Left cardiac atrium (tissue), 4 donors: ENCODE data around the gene MICAL3. TPM values are rescaled to one million over a fixed set of nuclear protein-coding genes. Genes with fewer than 3 reads are reported as not detected.
"Not testable (repeated sequence)": the region's sequence is repeated elsewhere in the genome, so short reads cannot be mapped to it uniquely, and the experiment has no call there.

ENCODE experiments used
- ATAC-seq, 2 donors: fragments of 200-7000 bp; cut with Tn5 transposase; one replicate each; pipeline ENCODE4 v1.9.1; 2020; ENCODE audit warnings: mild to moderate bottlenecking in 2 of 2, moderate library complexity in 2 of 2
- DNase-seq: peaks from one replicate; pipeline ENCODE4 v3.0.0-alpha.2; 2020
- intact Hi-C, 2 donors: fragments of 100-400 bp; cut with DNase I; formaldehyde crosslinking; loops; one replicate each; pipeline versions ENCODE4 v1.14.1 to v1.15.1; 2022 to 2023
- total RNA-seq, 2 donors: library from RNA; stranded (reverse); fragmentation: NEBNext Ultra II Directional; extraction: Animal tissue kit (Norgen Biotek cat#: 25700); gene quantifications; one replicate each; pipeline ENCODE4 v1.2.1, GENCODE V29; 2021
- donor health status: DM: no; HTN: yes; CAD: no.
- donor health status: DM: no; HTN: yes; CAD: no; lungs with severe emphysema.
- donor health status: DM: yes; HTN: yes; CAD: no.
- donor health status: Dilated cardiomyopathy.

MICAL3 gene
- total RNA-seq, 2 donors from 2014 or later: 54.7 to 80.1 TPM

DNA sequence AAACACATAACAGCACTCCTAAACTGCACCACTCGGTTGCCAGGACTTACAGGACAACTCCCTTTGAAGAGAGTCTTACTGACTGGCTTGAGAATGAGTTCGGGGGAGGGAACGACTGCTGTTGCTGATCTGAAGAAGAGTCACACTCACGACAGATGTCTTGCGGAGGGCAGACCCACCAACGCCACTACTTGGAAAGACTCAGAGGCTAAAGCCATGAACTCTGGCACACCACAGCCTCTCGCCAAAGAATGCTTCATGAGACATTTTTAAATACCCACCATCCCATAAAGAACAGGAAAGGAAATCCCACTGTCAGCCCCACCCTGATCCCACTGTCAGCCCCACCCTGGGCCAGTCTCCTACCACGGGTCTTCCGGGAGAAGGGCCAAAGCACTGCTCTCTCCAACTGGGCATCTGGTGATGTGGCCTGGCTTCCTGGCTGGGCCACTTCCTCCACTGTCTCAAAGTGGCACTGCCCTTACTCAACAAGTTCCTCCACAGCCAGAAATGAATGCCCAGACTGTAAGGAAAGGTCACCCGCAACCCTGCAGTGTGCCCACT, 73.6 kb downstream of the MICAL3 start:
- DNase-seq (peak; percentile 74), ATAC-seq (peak; percentile 75 to 90)
- intact Hi-C loops: no loop called here

DNA sequence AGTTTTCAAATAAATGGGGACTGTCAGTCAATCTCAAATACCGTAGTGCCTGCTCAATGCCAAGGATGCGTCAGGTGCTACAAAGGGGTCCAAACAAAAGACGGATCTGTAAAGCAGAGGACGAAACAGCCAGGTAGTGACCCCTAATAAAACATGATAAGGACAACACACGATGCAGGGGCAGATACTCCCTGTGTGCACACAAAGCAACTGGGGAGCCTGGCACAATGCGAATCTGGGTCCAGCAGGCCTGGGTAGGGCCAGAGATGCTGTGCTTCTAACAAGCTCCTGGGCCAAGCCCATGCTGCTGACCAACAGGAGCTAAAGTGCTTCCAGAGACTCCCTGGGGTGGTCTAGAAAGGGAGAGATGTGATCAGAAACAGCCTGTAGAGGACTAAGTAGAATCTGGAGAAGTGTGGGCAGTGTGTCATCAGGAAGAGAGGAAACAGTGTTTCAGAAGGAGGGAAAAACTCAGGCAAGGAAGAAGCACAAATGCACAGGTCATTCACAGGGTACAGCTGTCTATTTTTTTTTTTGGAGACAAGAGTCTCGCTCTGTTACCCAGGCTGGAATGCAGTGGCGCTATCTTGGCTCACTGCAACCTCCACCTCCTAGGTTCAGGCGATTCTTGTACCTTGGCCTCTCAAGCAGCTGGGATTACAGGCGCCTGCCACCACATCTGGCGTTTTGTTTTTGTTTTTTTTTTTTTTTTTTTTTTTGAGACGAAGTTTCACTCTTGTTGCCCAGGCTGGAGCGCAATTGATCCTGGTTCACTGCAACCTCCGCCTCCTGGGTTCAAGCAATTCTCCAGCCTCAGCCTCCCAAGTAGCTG, 74.5 kb downstream of the MICAL3 start:
- ATAC-seq: no peak
- DNase-seq: no peak
- intact Hi-C loops: loop anchor here in 1 of 2 donors (10.0 kb wide), 1 partner anchor 55 kb away; no protein-coding TSS in a partner anchor

DNA sequence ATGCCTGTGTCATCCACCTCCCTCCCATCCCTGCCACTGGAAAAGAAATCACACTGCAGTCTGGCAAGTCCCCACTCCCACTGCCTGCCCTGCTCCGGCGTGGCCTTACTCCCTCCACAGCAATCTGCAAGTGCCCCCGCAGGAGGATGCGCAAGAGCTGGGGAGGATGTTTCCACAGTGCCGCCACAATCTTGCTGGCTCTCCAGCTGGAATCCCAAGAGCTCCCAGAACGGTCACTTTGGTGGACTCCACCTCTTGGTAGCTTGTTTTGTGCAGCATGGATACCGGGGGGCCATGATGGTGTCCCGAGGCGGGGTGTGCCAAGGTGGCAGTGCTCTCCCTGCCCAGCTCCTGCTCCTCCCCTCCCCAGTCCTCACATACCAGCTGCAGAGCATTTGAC, 76.3 kb downstream of the MICAL3 start:
- intact Hi-C loops: loop anchor here in 1 of 2 donors (10.0 kb wide), 1 partner anchor 57 kb away; no protein-coding TSS in a partner anchor
- ATAC-seq (no peak), DNase-seq (no peak)

DNA sequence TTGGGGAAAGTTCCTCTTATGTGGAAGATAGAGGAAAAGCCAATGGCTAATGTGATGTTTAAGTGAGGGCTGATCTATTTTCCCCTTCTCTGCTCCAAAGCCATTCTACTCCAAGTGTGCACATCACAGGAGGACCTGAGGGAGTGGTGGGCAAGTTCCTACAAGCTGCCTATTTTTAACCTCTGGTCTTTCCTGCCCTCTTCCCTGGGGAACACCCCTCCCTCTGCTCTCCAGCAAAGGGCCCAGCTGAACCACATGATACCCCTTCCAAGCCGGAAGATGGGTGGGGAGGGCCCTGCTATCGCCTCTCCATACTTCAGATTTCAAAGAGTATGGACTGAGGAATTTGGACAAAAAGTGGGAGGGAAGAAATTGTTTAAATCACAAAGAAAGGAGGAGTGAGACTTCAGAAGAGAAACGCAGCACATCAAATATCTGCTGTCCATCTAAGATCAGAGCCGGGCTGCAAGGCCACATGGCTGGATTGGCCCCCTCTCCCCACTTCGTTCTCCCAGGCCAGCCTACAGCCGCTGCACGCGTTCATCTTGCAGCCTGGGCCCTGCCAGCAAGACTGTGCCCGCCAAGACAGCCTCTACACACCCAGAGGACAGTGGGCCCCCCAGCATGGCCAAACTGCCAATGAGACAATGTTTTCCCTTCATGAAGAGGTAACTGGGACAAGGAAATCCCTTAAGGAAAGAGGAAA, 77.5 kb downstream of the MICAL3 start:
- ATAC-seq: no peak
- peak; percentile 54 for DNase-seq
- intact Hi-C loops: loop anchor here in 1 of 2 donors (10.0 kb wide), 1 partner anchor 58 kb away; no protein-coding TSS in a partner anchor

DNA sequence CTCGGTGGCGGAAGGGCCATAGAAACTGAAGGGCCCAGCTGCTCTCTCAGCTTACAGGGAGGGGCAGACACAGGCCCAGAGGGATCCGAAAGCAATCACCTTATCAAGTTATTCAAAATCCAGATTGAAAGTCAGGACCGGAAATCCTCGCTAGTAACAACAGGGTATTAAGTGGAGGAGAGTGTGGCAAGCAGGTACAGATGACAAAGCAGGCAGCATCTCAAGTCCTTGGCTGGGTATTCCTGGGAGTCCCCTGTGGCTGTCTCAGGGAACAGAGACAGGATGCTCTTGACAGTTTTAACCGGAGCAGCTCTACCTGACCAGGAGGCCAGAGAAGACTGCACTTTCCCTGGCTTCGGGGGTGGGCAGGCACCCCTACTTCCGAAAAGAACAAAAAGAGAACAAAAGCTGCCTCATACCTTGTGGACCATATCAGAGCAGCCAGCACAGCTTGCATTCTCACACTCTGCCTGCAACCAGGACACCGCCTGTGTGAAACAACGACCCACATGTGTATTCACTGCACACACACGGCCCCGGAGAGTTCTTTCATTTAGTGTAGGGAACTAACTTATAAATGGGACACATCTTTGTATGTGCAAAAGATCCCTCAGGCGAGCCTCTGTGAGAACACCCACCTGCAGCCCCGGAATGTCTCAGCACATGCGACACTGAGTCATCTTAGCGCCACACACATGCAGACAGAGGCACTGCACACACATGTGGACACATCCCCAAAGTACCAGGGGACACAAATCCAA, 78.3 kb downstream of the MICAL3 start:
- DNase-seq: no peak
- ATAC-seq: no peak
- intact Hi-C loops: loop anchor here in 1 of 2 donors (10.0 kb wide), 1 partner anchor 59 kb away; no protein-coding TSS in a partner anchor

DNA sequence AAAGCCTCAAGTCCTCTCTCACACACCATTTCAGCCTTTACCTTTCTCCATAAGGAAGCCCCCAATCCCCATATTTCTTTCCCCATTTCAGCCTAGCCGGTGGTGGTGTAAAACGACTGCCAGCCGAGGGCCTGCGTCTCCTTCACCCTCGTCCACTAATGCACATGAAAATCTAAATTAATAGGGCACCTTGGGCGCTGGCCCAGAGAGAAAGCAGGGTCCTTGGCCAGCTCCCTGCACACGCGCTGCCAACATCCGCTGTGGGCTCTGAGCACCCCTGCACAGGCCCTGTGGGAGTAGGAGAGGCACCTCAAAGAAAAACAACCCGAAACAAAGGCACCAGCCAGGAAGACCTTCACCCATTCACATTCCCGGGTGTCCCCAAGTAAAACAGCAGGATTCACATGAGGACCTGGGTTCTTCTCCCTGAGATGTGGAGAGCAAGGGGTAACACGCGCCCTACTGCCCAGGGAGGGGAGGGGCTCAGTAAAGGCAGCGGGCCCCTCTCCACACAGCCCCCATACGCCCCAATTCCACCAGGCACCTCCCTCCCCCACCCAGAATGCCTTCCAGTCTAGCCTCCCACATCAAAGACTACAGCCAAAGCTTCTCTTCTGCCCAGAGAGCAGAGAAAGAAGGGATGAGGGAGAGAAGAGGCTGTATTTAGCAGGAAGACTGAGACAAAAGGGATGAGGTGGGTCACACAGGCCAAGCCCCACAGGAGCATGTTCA, 79.0 kb downstream of the MICAL3 start:
- intact Hi-C loops: loop anchor here in 1 of 2 donors (10.0 kb wide), 1 partner anchor 59 kb away; no protein-coding TSS in a partner anchor
- DNase-seq: no peak
- ATAC-seq: peak in 1 of 2 donors; percentile 3

DNA sequence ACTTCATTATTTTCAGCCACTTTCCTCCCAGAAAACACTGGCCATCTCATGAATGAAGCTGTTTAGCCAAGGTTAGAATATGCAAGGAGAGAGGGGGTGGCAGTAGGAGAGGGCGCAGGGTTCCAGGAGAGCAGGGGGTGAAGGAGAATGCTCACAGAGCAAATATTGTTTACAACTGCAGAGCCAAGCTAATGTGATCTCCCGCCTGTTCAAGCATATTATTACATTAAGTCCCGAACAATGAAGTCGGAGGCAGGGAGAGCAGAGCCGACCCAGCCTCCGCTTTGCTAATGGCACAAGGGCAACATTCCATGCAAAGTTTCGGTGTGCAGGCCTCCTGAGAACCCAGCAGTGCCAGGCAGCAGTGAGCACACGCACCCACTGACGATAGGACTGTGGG, 80.1 kb downstream of the MICAL3 start:
- no peak for ATAC-seq
- intact Hi-C loops: loop anchor here in 1 of 2 donors (10.0 kb wide), 1 partner anchor 61 kb away; no protein-coding TSS in a partner anchor

DNA sequence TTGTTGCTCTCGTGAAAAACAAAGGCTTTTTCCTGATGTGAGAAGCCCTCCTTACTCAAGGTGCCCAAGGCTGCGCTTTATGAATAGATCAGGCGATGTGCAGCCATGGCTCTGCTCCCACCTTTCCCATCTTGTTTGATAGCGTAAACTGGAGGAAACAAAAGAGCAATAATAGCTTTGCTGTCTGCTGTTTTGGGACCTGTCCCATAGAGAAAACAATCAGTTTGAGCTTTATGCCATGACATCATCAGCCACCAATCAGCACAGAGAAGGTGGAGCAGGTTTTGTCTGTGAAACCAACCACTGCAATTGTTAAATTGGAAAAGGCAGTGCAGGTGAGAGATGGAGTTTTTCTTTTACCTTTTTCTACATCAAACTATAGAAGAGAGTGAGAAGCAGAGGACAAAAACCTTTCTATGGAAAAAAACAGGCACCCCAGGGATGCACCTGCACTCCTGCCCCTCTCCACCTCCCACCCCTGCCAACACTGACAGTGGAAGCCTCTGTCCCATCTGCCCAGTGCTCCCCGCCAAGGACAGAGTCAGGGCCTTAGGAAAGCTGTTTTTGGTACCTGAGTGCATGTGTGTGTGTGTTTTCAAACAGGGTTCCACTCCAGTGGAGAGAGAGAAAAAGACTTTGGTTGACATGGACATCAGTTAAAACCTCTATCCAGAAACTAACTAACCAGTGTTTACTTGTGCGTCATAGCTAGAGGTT, 80.7 kb downstream of the MICAL3 start:
- ATAC-seq (no peak), DNase-seq (no peak)
- intact Hi-C loops: loop anchor here in 1 of 2 donors (10.0 kb wide), 1 partner anchor 61 kb away; no protein-coding TSS in a partner anchor

More for the DNA sequence above, 80.1 kb downstream of the MICAL3 start:
- no peak for DNase-seq

DNA sequence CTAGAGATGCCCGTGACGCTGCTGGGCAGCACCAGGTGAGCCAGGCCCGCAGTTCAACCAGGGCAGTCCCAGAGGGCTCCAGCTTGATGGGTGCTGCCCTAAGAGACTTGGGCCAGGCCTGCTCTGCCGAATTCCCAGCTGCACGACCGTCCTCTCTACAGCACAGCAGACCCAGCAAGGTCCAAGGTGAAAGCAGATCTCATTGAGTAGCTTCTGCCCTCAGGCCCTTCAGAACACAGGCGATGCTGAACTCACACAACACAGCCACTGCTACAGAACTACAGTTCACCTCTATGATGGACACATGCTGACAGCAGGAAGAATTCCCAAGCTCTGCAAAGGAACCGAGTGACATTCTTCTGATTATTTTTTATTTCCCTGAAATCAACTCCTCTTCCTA, 81.6 kb downstream of the MICAL3 start:
- no peak for ATAC-seq
- no peak for DNase-seq
- intact Hi-C loops: loop anchor here in 1 of 2 donors (10.0 kb wide), 1 partner anchor 62 kb away; no protein-coding TSS in a partner anchor

DNA sequence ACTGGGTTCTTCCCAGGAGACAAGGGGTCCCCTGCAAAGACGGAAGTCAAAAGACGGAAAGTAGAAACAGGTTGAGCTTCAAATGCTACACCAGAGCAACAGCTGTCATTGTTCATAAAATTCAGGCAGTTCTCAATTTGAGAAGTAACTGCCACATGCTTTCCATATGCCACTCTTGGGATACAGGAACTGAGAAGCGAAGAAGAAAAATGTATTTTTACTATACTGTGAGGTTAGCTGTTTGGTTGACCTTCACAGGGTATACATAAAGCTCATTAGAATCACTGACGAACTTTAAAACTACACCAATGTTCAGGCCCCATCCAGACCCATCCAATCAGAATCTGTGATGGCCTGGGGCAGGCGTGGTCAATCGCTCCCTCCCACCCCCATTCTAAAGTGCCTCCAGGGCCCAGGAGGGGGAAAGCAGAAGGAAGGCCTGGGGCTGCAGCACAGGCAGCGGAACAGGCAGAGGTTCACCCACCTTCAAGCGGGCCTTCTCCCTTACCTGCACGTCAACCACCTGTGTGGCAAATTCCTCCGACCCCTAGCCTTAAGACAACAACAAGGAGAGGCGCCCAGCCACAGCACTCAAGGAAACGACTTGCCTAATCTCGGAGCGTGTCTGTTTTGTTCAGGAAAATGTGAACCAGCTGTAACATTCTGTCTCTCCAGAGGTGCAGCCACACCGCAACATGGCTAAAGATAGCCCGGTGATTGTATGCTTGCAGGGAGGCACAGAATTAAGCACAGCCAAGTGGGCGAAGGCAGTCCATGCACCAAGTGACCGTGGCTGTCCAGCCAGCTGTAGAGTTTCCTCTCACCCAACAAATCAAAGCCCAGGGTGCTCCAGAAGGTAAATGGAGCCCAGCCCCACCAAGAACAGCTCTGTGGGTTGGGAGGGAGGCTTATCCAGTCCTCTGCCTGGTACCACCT, 82.6 kb downstream of the MICAL3 start:
- intact Hi-C loops: loop anchor here in 1 of 2 donors (10.0 kb wide), 1 partner anchor 63 kb away; no protein-coding TSS in a partner anchor
- DNase-seq: no peak
- peak; percentile 60 to 66 for ATAC-seq

DNA sequence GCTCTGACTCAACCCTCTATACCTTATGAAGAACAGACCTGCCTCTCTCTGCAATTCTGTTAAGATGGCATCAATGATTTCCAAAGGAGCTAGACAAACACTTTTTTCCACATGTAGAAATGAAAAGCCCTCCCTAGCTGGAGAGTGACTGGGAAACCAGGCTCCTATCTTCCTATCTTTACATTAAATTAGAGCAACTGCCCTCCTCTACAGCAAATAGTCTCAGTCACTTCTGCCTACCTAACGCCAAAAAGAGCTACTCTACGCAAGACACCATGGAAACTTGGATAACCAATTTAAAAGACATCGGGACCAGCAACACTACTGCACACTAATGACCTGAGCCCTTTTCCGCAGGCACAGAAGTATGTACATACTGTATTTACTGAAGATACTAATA, 84.8 kb downstream of the MICAL3 start:
- intact Hi-C loops: no loop called here
- DNase-seq (no peak), ATAC-seq (no peak)

DNA sequence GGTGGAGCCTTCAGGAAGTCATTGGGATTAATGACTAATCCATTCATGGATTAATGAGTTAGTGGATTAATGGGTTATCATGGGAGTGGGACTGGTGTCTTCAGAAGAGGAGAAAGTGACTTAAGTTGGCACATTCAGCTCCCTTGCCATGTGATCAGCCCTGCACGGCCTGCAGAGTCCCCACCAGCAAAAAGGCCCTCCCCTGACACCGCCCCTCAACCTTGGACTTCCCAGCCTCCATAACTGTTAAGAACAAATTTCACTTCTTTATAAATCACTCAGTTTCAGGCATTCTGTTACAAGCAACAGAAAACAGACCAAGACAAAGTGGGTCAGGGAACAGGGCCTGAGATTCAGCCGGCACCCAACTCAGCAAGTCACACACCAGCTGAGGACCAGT, 85.3 kb downstream of the MICAL3 start:
- no peak for ATAC-seq
- intact Hi-C loops: no loop called here
- no peak for DNase-seq

DNA sequence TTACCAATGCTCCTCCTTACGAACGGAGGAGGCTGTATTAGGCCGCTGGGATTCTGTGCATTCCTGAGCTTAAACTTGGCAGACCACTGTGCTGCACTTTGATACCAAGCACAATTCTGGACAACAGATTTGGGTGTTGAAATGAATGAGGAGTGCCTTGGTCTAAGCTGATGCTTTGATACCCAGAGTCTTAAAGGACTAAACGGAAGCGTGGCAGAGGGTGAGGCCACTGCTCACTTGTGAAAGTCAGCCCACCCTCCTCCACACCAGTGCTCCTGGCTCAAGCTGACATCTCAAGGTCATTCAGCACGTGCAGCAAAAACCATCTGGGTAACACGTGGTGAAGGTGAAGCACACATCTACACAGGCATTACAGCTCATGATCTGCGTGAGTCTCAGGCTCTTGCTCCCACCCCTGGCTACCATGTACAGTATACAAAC, 85.9 kb downstream of the MICAL3 start:
- intact Hi-C loops: no loop called here
- peak; percentile 80 to 83 for ATAC-seq

DNA sequence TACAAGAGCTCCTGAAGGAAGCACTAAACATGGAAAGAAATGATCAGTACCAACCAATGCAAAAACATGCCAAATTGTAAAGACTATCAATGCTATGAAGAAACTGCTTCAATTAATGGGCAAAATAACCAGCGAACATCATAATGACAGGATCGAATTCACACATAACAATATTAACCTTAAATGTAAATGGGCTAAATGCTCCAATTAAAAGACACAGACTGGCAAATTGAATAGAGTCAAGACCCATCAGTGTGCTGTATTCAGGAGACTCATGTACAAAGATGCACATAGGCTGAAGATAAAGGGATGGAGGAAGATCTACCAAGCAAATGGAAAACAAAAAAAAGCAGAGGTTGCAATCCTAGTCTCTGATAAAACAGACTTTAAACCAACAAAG, 91.9 kb downstream of the MICAL3 start:
- not testable (repeated sequence) for ATAC-seq

More for the DNA sequence above, 85.9 kb downstream of the MICAL3 start:
- DNase-seq: no peak

DNA sequence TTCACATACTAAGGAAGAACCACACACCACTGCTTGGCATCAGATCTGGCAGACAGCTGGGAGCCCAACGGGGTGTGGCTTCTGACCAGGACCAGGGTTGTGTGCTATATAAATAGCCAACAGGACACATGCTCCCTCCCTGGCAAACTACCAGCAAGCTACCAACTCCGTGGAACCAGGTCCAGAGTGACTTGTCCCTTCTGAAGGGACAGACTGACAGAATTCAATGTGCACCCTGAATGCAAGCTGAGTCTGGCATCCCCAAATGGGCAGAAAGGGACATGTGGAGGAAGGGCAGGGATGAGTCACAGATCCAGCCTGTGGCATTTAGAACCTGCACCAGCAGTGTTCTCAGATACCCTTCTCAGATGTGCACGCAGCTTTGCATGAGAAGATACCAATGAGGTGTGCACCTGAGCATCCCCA, 92.9 kb downstream of the MICAL3 start:
- peak; percentile 93 to 94 for ATAC-seq
- intact Hi-C loops: no loop called here
- DNase-seq: peak; percentile 73

More for the DNA sequence above, 91.9 kb downstream of the MICAL3 start:
- DNase-seq, intact Hi-C loops: not testable (repeated sequence)
